RPMI8226 (cell line): ENCODE measurements around the gene CSHL1.

Experiments
- DNase-seq: peaks from one replicate; pipeline ENCODE4 v3.0.0-alpha.2; 2015

The CSHL1 gene

DNA sequence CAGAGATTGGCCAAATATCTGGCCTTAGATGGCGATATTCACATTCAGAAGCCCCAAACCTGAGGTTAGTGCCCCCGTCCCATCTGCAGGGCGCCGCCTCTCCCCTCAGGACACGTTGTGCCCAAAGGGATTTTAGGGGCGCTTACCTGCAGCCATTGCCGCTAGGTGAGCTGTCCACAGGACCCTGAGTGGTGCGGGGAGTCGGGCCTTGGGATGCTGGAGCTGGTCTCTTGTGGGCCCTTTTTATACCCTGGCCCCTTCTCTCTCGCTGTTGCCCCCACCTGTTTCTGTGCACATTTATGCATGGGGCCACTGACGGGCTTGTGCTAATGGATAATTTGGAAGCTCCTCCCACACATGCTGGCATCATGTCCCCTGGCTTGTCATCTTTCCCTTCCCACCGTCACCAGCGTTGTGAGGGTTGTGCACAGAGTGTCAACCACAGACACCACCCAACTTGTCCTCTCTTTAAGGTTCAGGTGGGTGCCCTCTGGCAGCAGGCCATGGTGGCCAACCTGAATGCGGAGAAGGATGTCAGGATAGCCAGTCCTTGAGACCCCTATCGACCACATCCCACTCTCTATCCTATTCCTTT is at the start of gene CSHL1:
Gene CSHL1, minus strand, starts transcription at position 218 of the 595 bp plus-strand sequence. Its CDS starts 62 bp downstream, at position 156.
- no peak for DNase-seq

DNA sequence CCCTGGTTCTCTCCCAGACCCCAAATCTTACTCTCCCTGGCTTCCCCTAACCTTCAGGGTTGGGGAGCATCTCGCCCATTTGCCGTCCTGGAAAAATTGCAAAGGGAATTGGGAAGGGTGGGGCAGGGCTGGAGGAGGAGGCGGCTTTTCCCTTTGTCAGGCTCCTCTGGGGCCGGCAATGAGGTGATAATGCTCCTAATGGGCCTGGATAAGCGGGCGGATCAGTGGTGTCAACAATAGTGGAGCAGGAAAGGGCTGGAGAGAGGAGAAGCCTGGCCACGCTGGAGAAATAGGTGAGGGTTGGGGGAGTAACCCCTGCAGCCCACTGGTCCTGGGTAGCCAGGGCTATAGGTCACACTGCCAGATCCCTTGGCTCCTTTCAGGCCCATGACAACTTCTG is 49.4 kb upstream of the CSHL1 start:
- no peak for DNase-seq

- no peak for DNase-seq
These were observed 48.9 kb upstream of the CSHL1 start for GRCh38 chr17:63960006-63960405.

DNA sequence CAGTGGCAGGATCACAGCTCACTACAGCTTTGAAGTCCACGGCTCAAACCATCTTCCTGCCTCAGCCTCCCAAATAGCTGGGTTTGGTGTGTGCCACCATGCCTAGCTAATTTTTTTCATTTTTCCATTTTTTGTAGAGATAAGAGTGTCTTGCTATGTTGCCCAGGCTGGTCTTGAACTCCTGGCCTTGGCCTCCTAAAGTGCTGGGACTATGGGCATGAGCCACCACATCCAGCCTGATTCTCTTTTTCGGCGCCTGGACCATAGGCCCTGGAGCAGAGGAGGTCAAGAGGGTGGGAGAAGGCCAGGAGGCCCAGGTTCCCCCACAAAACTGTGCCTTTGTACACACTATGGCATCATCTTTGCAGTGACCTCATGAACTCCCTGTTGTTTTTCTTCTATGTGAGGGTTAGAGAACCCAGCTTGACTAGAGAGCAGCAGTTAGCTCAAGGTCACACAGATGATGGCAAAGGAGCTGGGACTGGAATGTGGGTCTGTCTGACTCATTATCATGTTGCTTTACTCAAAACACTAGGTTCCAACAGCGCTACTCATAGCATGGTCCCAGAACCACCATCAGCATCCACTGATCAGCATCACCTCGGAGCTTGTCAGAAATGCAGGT is 45.4 kb upstream of the CSHL1 start:
- DNase-seq: no peak

GRCh38 chr17:63955791-63956190 is 44.7 kb upstream of the CSHL1 start:
- no peak for DNase-seq

- DNase-seq: peak; percentile 21
These were observed 44.2 kb upstream of the CSHL1 start for GRCh38 chr17:63955232-63955631.

GRCh38 chr17:63954402-63955063 is 43.5 kb upstream of the CSHL1 start:
- peak; percentile 99 for DNase-seq

GRCh38 chr17:63950940-63951907 is 40.2 kb upstream of the CSHL1 start:
- peak; percentile 84 for DNase-seq

- no peak for DNase-seq
These were observed 38.7 kb upstream of the CSHL1 start for GRCh38 chr17:63949576-63950250.

- DNase-seq: no peak
These were observed 37.5 kb upstream of the CSHL1 start for GRCh38 chr17:63948521-63948920.

DNA sequence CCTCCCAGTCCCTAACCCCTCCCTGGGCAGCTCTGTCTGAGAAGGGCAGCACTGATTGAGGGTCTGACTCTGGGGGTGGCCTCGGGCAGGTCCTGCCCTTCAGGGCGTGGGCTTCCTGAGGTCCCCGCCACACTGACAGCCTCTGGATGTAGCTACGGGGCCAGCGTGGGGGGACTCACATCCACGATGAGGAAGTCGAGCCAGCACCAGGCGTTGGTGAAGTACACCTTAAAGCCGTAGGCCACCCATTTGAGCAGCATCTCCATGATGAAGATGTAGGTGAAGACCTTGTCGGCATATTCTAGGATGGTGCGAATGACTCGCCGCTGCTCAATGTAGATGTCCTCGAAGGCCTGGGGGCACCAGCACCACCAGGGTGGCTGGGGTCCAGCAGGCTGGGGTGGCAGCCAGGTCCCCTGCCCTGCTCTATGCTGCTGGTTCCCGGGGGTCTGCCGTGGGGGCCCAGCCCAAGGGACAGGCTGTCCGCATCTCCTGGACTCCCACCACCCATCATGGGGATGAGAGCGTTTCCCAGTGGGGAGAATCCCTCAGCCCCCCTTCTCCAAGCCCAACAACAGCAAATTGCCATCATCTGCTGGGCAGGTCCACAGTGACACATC is 36.8 kb upstream of the CSHL1 start:
- no peak for DNase-seq

DNA sequence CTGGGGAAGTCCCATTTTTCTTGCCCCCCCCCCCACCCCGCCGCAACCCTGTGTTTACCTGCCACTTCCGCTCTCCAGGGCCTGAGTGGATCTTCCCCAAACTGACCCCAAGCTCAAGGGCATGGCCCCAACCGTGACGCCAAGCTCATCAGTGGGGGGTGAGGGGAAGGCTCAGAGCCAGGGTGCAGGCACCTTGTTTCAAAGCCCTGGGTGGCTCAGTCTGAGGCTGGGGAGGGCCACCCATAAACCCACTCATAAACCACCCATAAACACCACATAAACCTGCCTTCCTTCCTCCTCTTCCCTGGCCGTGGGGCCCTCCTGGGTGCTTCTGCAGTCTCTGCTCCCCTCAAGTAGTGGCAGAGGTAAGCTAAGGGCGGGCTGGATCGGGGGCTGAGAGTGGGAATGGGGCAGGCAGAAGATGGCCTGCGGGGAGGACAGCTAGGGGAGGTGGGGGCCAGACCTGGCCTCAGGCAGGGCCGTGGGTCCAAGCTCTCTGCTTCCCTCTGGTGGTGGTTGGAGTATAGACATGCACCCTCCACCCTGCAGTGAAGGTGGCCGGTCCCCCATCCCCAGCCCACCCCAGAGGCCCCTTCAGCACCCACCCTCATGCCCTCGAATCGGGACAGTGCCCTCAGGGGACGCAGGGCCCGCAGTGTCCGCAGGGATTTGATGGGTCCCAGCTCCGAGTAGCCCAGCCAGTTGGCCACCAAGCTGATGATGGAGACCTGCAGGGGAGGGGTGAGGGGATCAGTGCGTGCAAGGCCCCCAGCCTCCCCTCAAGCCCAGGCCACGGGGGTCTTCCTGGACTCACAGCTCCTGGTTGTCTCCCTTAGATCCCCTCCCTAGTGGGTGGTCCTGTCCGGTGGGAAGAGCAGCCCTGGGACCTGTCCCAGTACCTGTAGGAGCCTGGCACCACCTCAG is 35.6 kb upstream of the CSHL1 start:
- DNase-seq: peak; percentile 76

DNA sequence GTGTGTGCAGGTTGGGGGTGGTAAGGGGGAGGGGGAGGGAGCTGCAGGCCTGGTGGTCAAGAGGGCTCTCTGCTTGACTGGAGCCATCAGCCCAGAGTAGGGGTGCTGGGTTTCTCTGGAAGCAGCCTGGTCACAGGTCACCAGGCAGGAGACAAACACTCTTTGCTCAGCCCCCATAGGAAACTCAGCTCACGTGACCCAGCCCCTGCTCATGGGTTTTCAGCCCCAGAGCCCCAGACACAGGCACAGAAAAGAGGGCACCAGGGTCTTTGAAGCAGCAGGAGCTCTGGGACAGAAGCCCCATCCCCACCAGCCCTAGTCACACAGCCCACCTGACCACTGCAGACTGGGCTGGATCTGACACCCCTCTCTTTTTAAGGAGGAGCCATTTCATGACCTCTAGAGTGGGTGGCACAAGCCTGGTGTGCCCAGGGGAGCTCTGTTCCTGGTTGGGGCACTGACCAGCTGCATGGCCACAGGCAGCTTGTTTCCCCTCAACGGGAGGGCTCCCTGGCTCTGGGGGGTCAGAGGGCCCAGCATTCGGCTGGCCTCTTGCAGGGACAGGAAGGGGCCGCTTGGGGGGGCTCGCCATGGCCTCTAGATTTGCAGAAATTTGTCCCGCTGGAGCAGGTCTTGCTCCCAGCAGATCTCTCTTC is 34.9 kb upstream of the CSHL1 start:
- DNase-seq: no peak

- no peak for DNase-seq
These were observed 33.9 kb upstream of the CSHL1 start for GRCh38 chr17:63944736-63945499.

DNA sequence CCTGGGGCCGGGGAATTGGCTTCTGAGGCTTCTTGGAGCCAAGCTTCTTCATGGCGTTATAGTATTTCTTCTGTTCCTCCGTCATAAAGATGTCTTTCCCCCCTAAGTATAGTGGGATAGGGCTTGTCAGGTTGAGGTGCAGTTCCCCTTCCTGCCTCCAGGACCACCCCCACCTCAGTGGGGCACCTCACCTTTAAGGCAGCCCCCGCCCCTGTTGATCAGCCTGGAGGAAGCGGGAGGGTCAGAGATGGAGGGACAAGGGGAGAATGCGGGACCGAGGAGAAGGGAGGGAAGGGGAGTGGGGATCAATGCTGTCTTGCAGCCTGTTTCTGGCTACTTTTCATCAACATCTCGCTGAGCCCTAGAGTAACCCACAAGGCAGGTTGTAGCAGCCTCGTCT is 32.7 kb upstream of the CSHL1 start:
- DNase-seq: no peak

GRCh38 chr17:63942309-63942985 is 31.4 kb upstream of the CSHL1 start:
- no peak for DNase-seq

DNA sequence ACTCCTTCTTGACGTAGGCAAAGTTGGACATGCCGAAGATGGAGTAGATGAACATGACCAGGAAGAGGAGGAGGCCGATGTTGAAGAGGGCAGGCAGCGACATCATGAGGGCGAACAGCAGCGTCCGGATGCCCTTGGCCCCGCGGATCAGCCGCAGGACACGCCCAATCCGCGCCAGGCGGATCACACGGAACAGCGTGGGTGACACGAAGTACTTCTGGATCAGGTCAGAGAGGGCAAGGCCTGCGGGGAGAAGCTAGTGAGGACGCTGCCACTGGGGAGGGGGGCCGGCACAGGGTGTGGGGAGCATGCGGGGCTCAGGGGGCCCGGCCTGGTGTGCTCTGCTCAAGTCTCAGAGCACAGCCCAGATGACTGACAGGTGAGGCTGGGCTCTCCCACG is 30.7 kb upstream of the CSHL1 start:
- no peak for DNase-seq

GRCh38 chr17:63941162-63941561 is 30.1 kb upstream of the CSHL1 start:
- no peak for DNase-seq

- DNase-seq: no peak
These were observed 29.5 kb upstream of the CSHL1 start for GRCh38 chr17:63940584-63940983.
